Heart left ventricle (tissue), 16 donors: Measurements from ENCODE around the gene OTOS. TPM values are rescaled to one million over a fixed set of nuclear protein-coding genes. Genes with fewer than 3 reads are reported as not detected.

Experiments used
- ATAC-seq, 4 donors: fragments of 200-7000 bp; cut with Tn5 transposase; one replicate each; pipeline ENCODE4 v1.9.1; 2020 to 2022; ENCODE audit warnings: moderate library complexity in 4 of 4, mild to moderate bottlenecking in 3 of 4, moderate number of reproducible peaks in 1 of 4
- DNase-seq, 5 donors: peaks; one replicate each; pipeline ENCODE4 v3.0.0-alpha.2; 2020
- H3K27ac ChIP-seq, 12 donors: fragments of 200-600 bp; sonication (generic) in 4 of 12; one replicate each; pipeline versions ENCODE4 v1.5.0 to v1.8.0; 2016 to 2022; ENCODE audit warnings: mild to moderate bottlenecking in 2 of 12
- H3K27me3 ChIP-seq, 9 donors: fragments of 200-600 bp; sonication (generic) in 2 of 9; one replicate each; pipeline versions ENCODE4 v1.5.1 to v1.8.0; 2016 to 2022; ENCODE audit warnings: mild to moderate bottlenecking in 3 of 9
- H3K36me3 ChIP-seq, 9 donors: fragments of 200-600 bp; sonication (generic) in 2 of 9; one replicate each; pipeline versions ENCODE4 v1.5.0 to v1.8.0; 2018 to 2022; ENCODE audit warnings: mild to moderate bottlenecking in 2 of 9
- H3K4me1 ChIP-seq, 12 donors: fragments of 200-600 bp; sonication (generic) in 4 of 12; one replicate each; pipeline versions ENCODE4 v1.5.0 to v1.8.0; 2016 to 2022; ENCODE audit warnings: mild to moderate bottlenecking in 3 of 12
- H3K4me3 ChIP-seq, 12 donors: fragments of 200-600 bp; sonication (generic) in 4 of 12; one replicate each; pipeline versions ENCODE4 v1.5.0 to v1.8.0; 2017 to 2022; ENCODE audit warnings: mild to moderate bottlenecking in 9 of 12, moderate library complexity in 4 of 12
- H3K9me3 ChIP-seq, 12 donors: fragments of 200-600 bp; sonication (generic) in 4 of 12; one replicate each; pipeline versions ENCODE4 v1.5.0 to v1.8.0; 2016 to 2022; ENCODE audit warnings: mild to moderate bottlenecking in 1 of 12
- POLR2A ChIP-seq, 2 donors: fragments of 450-650 bp; IDR thresholded peaks; one replicate each; pipeline ENCODE4 v1.6.1; 2017; ENCODE audit warnings: antibody characterized with exemption in 2 of 2, mild to moderate bottlenecking in 2 of 2, moderate library complexity in 2 of 2
- WGBS, 4 donors: extraction: QIAGEN DNeasy Blood & Tissue Kit in 2 of 4; methylation state at CpG; one replicate each; pipeline versions ENCODE4 v1.1.5 to v1.1.7; 2013 to 2018; 5-methylcytosine and 5-hydroxymethylcytosine counted together
- intact Hi-C, 10 donors: fragments of 100-400 bp; cut with DNase I; formaldehyde crosslinking; loops; one replicate each; pipeline versions ENCODE4 v1.11.1 to v1.14.2; 2022
- polyA plus RNA-seq, 2 donors: library from polyadenylated mRNA; stranded (reverse); fragments of 200-250 nt; gene quantifications; one replicate each; pipeline ENCODE4 v1.2.3, GENCODE V29; 2013
- total RNA-seq, 9 donors: library from RNA; depleted of rRNA in 2 of 9; stranded (reverse); fragments of >200 nt in 2 of 9; fragmentation: NEBNext Ultra II Directional in 3 of 9; extraction: Animal tissue kit (Norgen Biotek cat#: 25700) in 3 of 9; gene quantifications; one replicate each; pipeline versions ENCODE4 v1.1.0 to v1.2.4, GENCODE V29; 2016 to 2023
- TF ChIP-seq, protein P1 (sequence below), 12 donors: fragments of 200-600 bp; sonication (generic) in 4 of 12; IDR thresholded peaks; one replicate each; pipeline versions ENCODE4 v1.5.0 to v1.8.0; 2018 to 2022; ENCODE audit warnings: antibody characterized with exemption in 12 of 12, mild to moderate bottlenecking in 5 of 12
- donor health status: ischemic (EF 13 %, LVEDD 7.1; RV severe dilation, severe dysfunction).
- donor health status: healthy with polysubstance abuse.
- donor health status: DM: no; HTN: yes; CAD: no.
- donor health status: DM: no; HTN: no; CAD: no.
- donor health status: ischemic (EF 25% LVEDD 6.9; RV normal size, moderate dysfunction).
- donor health status: ischemic (EF 25% LVEDD 5.7; RV mildly dilated, moderate dysfunction).
- donor health status: healthy.
- donor health status: DM: yes; HTN: yes; CAD: no.
- donor health status: ischemic (EF 35%, LVEDD 5.7; RV mildly dilated, moderate dysfunction).
- donor health status: nonischemic (EF 11% LVEDD 7.7; RV severe dilation, severe dysfunction).
- donor health status: DM: yes; HTN: yes; CAD: no.
- donor health status: PGD.
- donor health status: ischemic (EF 29% LVEDD 5.4; RV normal size, mild dysfunction).
- donor health status: nonischemic (EF 23%, LVEDD 6.1; RV moderate dilation, normal function).

Gene OTOS
- total and polyA plus RNA-seq, 11 donors, result 1.1 TPM; not detected in 10

GRCh38 chr2:240131296-240131695 lies 9.2 kb downstream of the OTOS start:
- no peaks in the 10 kb centered on the region for H3K9me3 ChIP-seq
- 90 to 95% (median 94%) methylated on average over 16 of the region's 16 CpGs for WGBS, 4 donors
- H3K27me3 ChIP-seq, result no peaks in the 10 kb centered on the region
- H3K27ac ChIP-seq, result no peak overlapping the region
- peaks cover 5 to 16% (median 10%) of the 10 kb centered on the region in 12 donors for H3K4me1 ChIP-seq
- no peak overlapping the region for H3K4me3 ChIP-seq
- TF ChIP-seq, protein P1, sequence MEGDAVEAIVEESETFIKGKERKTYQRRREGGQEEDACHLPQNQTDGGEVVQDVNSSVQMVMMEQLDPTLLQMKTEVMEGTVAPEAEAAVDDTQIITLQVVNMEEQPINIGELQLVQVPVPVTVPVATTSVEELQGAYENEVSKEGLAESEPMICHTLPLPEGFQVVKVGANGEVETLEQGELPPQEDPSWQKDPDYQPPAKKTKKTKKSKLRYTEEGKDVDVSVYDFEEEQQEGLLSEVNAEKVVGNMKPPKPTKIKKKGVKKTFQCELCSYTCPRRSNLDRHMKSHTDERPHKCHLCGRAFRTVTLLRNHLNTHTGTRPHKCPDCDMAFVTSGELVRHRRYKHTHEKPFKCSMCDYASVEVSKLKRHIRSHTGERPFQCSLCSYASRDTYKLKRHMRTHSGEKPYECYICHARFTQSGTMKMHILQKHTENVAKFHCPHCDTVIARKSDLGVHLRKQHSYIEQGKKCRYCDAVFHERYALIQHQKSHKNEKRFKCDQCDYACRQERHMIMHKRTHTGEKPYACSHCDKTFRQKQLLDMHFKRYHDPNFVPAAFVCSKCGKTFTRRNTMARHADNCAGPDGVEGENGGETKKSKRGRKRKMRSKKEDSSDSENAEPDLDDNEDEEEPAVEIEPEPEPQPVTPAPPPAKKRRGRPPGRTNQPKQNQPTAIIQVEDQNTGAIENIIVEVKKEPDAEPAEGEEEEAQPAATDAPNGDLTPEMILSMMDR (IDR thresholded peaks at IDR 0.05), result no peak
- TF ChIP-seq POLR2A (IDR thresholded peaks at IDR 0.05), result no peak
- intact Hi-C loops, result loop anchor here in 2 of 10 donors (10.0 kb wide), 2 partner anchors 726 to 1096 kb away; partner anchors contain the start of gene HDAC4 (in 1 of the 2)
- ATAC-seq (no peak), DNase-seq (peak in 1 of 5 donors; percentile 11)
- peaks cover 0 to 68% (median 62%) of the 10 kb centered on the region in 9 donors for H3K36me3 ChIP-seq

DNA sequence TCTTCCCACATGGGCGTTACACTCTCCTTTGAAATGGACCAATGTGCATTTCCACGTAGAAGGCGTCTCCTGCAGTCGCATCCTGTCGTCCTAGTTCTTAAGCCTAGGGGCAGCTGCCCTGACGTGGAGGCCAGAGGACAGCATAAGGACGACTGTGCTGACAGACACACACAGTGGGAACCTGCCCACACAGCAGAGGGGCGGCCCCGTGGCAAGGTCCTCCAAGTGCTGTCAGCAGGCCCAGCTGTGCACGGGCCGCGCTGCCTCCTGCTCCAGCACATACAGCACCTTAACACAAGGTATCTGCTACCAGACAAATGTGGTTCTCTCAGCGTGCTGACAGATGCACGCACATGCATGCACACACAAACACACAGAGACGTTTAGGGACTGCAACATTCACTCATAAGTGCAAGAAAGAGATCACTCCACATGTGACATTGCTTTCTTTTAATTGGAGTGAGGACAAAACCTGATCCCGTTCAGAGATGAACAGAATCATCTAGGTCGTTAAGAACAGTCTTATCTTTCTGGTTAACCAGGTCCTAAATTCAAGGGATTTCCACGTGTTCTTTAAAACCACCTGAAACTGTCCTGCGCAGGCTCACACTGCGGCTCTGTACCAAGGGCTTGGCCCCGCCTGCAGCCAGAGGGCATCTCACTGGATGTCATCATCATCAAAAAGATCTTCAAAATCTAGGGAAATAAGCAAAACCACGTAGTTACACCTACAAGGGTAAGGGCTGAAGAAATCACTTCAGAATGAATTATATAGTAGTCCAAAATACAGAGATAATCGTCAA lies 9.9 kb downstream of the OTOS start:
- peaks cover 0 to 71% (median 62%) of the 10 kb centered on the region in 9 donors for H3K36me3 ChIP-seq
- DNase-seq, result peak in 1 of 5 donors; percentile 10
- H3K4me1 ChIP-seq, result peaks cover 5 to 15% (median 10%) of the 10 kb centered on the region in 12 donors
- no peaks in the 10 kb centered on the region for H3K9me3 ChIP-seq
- TF ChIP-seq, protein P1 (IDR thresholded peaks at IDR 0.05), result no peak
- TF ChIP-seq POLR2A (IDR thresholded peaks at IDR 0.05), result no peak
- ATAC-seq, result no peak
- WGBS, 4 donors, result 87 to 90% (median 90%) methylated on average over 18 to 23 of the region's 23 CpGs
- H3K4me3 ChIP-seq, result no peak overlapping the region
- intact Hi-C loops, result loop anchor here in 2 of 10 donors (10.0 kb wide), 2 partner anchors 726 to 1096 kb away; partner anchors contain the start of gene HDAC4 (in 1 of the 2)
- H3K27ac ChIP-seq, result no peak overlapping the region
- H3K27me3 ChIP-seq, result no peaks in the 10 kb centered on the region

- no peaks in the 10 kb centered on the region for H3K27me3 ChIP-seq
- H3K27ac ChIP-seq, result no peak overlapping the region
- ATAC-seq (no peak), DNase-seq (peak in 1 of 5 donors; percentile 10)
- peaks cover 0 to 7% (median 3%) of the 10 kb centered on the region in 12 donors for H3K4me1 ChIP-seq
- intact Hi-C loops, result loop anchor here in 2 of 10 donors (10.0 kb wide), 2 partner anchors 725 to 1095 kb away; partner anchors contain the start of gene HDAC4 (in 1 of the 2)
- H3K36me3 ChIP-seq, result peaks cover 0 to 71% (median 62%) of the 10 kb centered on the region in 9 donors
- no peak for TF ChIP-seq POLR2A (IDR thresholded peaks at IDR 0.05)
- TF ChIP-seq, protein P1 (IDR thresholded peaks at IDR 0.05), result no peak
- H3K4me3 ChIP-seq, result no peak overlapping the region
- 94 to 96% (median 95%) methylated on average over 22 of the region's 22 CpGs for WGBS, 4 donors
- no peaks in the 10 kb centered on the region for H3K9me3 ChIP-seq
Measured at GRCh38 chr2:240129731-240130392, 10.6 kb downstream of the OTOS start.

- H3K4me3 ChIP-seq, result no peak overlapping the region
- ATAC-seq (no peak), DNase-seq (peak in 1 of 5 donors; percentile 4)
- no peaks in the 10 kb centered on the region for H3K27me3 ChIP-seq
- H3K36me3 ChIP-seq, result peaks cover 0 to 71% (median 62%) of the 10 kb centered on the region in 9 donors
- TF ChIP-seq, protein P1 (IDR thresholded peaks at IDR 0.05), result no peak
- no peak for TF ChIP-seq POLR2A (IDR thresholded peaks at IDR 0.05)
- 89 to 96% (median 94%) methylated on average over 5 to 7 of the region's 7 CpGs for WGBS, 4 donors
- peaks cover 0 to 2% (median 0%) of the 10 kb centered on the region in 12 donors for H3K4me1 ChIP-seq
- no peaks in the 10 kb centered on the region for H3K9me3 ChIP-seq
- H3K27ac ChIP-seq, result no peak overlapping the region
- intact Hi-C loops, result no loop called here
Measured at GRCh38 chr2:240129311-240129710, 11.1 kb downstream of the OTOS start.
